ENCODE measurements around the gene TTR. TPM values are rescaled to one million over a fixed set of nuclear protein-coding genes. Genes with fewer than 3 reads are reported as not detected.

TTR gene
- total and polyA plus RNA-seq, 9 of the 15 experiments (the other 6 are each of a cell fraction or from before 2014, with no cell fraction given), result 0.17 to 0.53 TPM; not detected in 7

DNA sequence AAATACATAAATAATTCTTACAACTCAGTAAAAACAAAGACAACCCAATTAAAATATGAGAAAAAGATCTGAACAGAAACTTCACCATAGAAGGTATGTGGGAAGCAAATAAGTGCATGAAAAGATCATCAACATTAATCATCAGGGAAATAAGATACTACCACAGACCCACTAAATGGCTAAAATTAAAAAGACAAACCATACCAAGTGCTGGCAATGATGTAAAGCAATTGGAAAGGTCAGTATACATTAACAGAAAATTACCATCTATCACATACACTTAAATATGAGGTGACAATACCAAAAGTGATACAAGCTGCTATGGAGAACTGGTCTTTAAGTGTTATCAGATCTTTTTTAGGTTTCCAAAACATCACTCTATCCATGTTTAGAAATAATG lies 44.7 kb downstream of the TTR start (continued):
- no peak for TF ChIP-seq CHCHD3 (CRISPR knock-in tag; IDR thresholded peaks at IDR 0.05)
- no peak for TF ChIP-seq ZNF347 (CRISPR knock-in tag; IDR thresholded peaks at IDR 0.05; ENCODE audit: low read depth)
- no peak for TF ChIP-seq SMARCA4 (IDR thresholded peaks at IDR 0.05)
- TF ChIP-seq FUS (optimal IDR thresholded peaks at IDR 0.05; ENCODE audit: low read depth, low read length), result no peak
- TF ChIP-seq MCM3 (IDR thresholded peaks at IDR 0.05), result no peak

GRCh38 chr18:31637445-31637844 lies 45.8 kb downstream of the TTR start:
- Histone ChIP-seq H3K9me1 (ENCODE audit: control insufficient read depth, insufficient read depth, low read length) (no peaks in the 10 kb centered on the region), H2AFZ (ENCODE audit: low read depth, low read length) (no peak overlapping the region), H3K27me3 (ENCODE audit: control insufficient read depth in 2 of 2, insufficient read depth in 2 of 2, low read length in 2 of 2) (peaks cover 0 to 6% of the 10 kb centered on the region in 2 experiments; a peak in 1 of 5 replicates), H4K20me1 (replicated peaks; ENCODE audit: control insufficient read depth, insufficient read depth, low read length) (no peaks in the 10 kb centered on the region), H3K4me1 (replicated peaks in 1 of 2; ENCODE audit: control insufficient read depth in 2 of 2, insufficient read depth in 2 of 2, low read length in 2 of 2) (no peaks in the 10 kb centered on the region; a peak in 2 of 5 replicates), H3K9ac (ENCODE audit: insufficient read depth in 1 of 2, low read depth in 2 of 2, low read length in 2 of 2) (no peak overlapping the region), H3K4me2 (ENCODE audit: insufficient read depth, low read length) (no peak overlapping the region), H3K36me3 (ENCODE audit: control insufficient read depth, insufficient read depth, low read length) (no peaks in the 10 kb centered on the region), H3K79me2 (ENCODE audit: control insufficient read depth, insufficient read depth, low read length) (no peaks in the 10 kb centered on the region), H3K27ac (ENCODE audit: extremely low read depth, low read depth, low read length) (no peak overlapping the region), H3K9me3 (replicated peaks; ENCODE audit: control insufficient read depth, insufficient read depth, low read depth, low read length) (no peaks in the 10 kb centered on the region), H3K4me3 (no peak overlapping the region)
- TF ChIP-seq, protein P1, sequence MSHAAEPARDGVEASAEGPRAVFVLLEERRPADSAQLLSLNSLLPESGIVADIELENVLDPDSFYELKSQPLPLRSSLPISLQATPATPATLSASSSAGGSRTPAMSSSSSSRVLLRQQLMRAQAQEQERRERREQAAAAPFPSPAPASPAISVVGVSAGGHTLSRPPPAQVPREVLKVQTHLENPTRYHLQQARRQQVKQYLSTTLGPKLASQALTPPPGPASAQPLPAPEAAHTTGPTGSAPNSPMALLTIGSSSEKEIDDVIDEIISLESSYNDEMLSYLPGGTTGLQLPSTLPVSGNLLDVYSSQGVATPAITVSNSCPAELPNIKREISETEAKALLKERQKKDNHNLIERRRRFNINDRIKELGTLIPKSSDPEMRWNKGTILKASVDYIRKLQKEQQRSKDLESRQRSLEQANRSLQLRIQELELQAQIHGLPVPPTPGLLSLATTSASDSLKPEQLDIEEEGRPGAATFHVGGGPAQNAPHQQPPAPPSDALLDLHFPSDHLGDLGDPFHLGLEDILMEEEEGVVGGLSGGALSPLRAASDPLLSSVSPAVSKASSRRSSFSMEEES (CRISPR knock-in tag; IDR thresholded peaks at IDR 0.05), result no peak
- TF ChIP-seq HSF4 (CRISPR knock-in tag; IDR thresholded peaks at IDR 0.05; ENCODE audit: borderline replicate concordance) (no peak), EGR1 (conservative IDR thresholded peaks at IDR 0.05) (no peak), CREB1 (IDR thresholded peaks at IDR 0.05) (no peak), CREB1 (CRISPR knock-in tag; IDR thresholded peaks at IDR 0.05) (no peak), HOXB6 (CRISPR knock-in tag; IDR thresholded peaks at IDR 0.05; ENCODE audit: borderline replicate concordance) (no peak)
- TF ChIP-seq, protein P2, sequence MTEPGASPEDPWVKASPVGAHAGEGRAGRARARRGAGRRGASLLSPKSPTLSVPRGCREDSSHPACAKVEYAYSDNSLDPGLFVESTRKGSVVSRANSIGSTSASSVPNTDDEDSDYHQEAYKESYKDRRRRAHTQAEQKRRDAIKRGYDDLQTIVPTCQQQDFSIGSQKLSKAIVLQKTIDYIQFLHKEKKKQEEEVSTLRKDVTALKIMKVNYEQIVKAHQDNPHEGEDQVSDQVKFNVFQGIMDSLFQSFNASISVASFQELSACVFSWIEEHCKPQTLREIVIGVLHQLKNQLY (CRISPR knock-in tag; conservative IDR thresholded peaks at IDR 0.05), result no peak
- TF ChIP-seq, protein P3, sequence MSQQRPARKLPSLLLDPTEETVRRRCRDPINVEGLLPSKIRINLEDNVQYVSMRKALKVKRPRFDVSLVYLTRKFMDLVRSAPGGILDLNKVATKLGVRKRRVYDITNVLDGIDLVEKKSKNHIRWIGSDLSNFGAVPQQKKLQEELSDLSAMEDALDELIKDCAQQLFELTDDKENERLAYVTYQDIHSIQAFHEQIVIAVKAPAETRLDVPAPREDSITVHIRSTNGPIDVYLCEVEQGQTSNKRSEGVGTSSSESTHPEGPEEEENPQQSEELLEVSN (IDR thresholded peaks at IDR 0.05; ENCODE audit: borderline replicate concordance in 1 of 2, extremely low read depth in 1 of 2, insufficient read depth in 1 of 2, insufficient read length in 1 of 2, low read depth in 1 of 2, low read length in 1 of 2, poor library complexity in 1 of 2, severe bottlenecking in 1 of 2), result no peak
- in situ Hi-C loops (cut with MboI) (no loop called here), intact Hi-C loops (cut with micrococcal nuclease) (loop anchor here (10.0 kb wide), 1 partner anchor 187 kb away; no protein-coding TSS in a partner anchor)
- no peak for DNase-seq (ENCODE audit: extremely low read depth in 1 of 4, low spot score in 3 of 4)
- no TSS peak for BruUV-seq (replicated peaks)
- ATAC-seq, result no peak
- ChIA-PET POLR2A (no interaction called here), CTCF (ENCODE audit: low intra/inter-chr PET ratio) (no interaction called here)
- WGBS (ENCODE audit: insufficient coverage, low coverage, missing lambda C conversion rate), result 18% methylated on average over 3 of the region's 3 CpGs
- FAIRE-seq, result no peak
